Lower leg skin (tissue), 4 donors: ENCODE data around the gene FANCC. TPM values are rescaled to one million over a fixed set of nuclear protein-coding genes. Genes with fewer than 3 reads are reported as not detected.

Source experiments
- DNase-seq, 2 donors: peaks; one replicate each; pipeline ENCODE4 v3.0.0-alpha.2; 2019; ENCODE audit warnings: low spot score in 2 of 2
- H3K4me3 ChIP-seq: fragments of 200-600 bp; sonication (generic); 2 replicates; pipeline ENCODE4 v1.5.1; 2017; ENCODE audit warnings: mild to moderate bottlenecking, low read depth; ENCODE audit not compliant: poor library complexity, severe bottlenecking
- CTCF ChIP-seq, 3 donors: fragments of 450-650 bp; IDR thresholded peaks; one replicate each; pipeline ENCODE4 v1.5.1; 2016; ENCODE audit warnings: antibody characterized with exemption in 3 of 3, mild to moderate bottlenecking in 3 of 3, moderate library complexity in 2 of 3
- POLR2A ChIP-seq, 2 donors: fragments of 450-650 bp; IDR thresholded peaks; one replicate each; pipeline ENCODE4 v1.6.1; 2016 to 2017; ENCODE audit warnings: antibody characterized with exemption in 2 of 2, mild to moderate bottlenecking in 1 of 2, moderate library complexity in 1 of 2
- WGBS, 2 donors: methylation state at CpG; one replicate each; pipeline ENCODE4 v1.1.5; 2018; 5-methylcytosine and 5-hydroxymethylcytosine counted together
- intact Hi-C: fragments of 100-400 bp; cut with DNase I; formaldehyde crosslinking; loops from one replicate; pipeline ENCODE4 v1.15.0; 2023; ENCODE audit warnings: low total_unique reads
- total RNA-seq, 4 donors: library from RNA; depleted of rRNA; stranded (reverse); fragments of >200 nt; gene quantifications; one replicate each; pipeline ENCODE4 v1.1.0, GENCODE V29; 2016

The FANCC gene
- total RNA-seq, 4 donors from 2014 or later, result 6.7 to 10.2 (median 8.1) TPM

DNA sequence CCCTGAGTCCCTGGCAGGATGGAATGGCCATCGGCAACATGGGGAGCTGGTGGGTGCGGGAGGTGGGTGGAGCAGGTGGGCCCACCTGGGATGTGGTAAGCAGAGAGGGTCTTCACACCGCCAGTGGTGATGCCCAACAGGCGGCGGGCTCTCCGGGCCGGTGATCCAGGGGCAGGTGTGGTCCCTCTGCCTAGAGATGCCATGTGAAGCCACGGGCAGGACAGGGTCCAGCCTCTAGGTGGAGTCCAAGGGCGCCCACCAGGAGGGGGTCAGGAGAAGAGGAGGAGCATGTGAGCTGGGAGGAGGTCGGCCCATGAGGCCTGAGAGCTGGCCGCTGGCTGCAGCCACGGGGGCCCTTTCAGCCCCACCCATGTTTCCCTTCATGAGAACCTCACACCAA lies 221.1 kb downstream of the FANCC start:
- DNase-seq, result no peak
- H3K4me3 ChIP-seq, result no peak overlapping the region
- intact Hi-C loops, result no loop called here
- TF ChIP-seq POLR2A (IDR thresholded peaks at IDR 0.05), result no peak
- no peak for TF ChIP-seq CTCF (IDR thresholded peaks at IDR 0.05)
- WGBS, 2 donors, result 97 to 99% methylated on average over 12 of the region's 12 CpGs

GRCh38 chr9:95095641-95096355 lies 221.7 kb downstream of the FANCC start:
- intact Hi-C loops, result no loop called here
- TF ChIP-seq CTCF (IDR thresholded peaks at IDR 0.05), result no peak
- no peak for TF ChIP-seq POLR2A (IDR thresholded peaks at IDR 0.05)
- 78 to 81% methylated on average over 21 to 22 of the region's 22 CpGs for WGBS, 2 donors
- no peak for DNase-seq
- no peak overlapping the region for H3K4me3 ChIP-seq

DNA sequence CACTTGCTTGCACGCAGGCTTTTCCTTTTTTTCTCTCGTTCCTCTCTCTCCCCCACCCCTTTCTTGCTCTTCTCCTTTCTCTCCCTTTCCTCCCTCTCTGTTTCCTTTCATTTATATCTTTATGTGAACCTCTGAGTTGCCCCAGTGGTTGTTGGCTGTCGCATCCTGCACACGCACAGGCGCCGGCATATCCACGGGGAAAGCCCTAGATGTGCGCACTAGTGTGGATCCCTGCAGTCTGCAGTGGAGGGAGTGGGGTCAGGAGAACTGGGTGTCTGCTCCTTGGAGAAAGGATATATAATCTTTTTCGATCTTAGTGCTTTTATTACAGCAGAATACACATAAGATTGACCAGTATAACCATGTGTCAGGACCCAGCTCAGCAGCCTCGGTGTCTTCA lies 223.5 kb downstream of the FANCC start:
- TF ChIP-seq POLR2A (IDR thresholded peaks at IDR 0.05) (no peak), CTCF (IDR thresholded peaks at IDR 0.05) (no peak)
- 81 to 92% methylated on average over 10 of the region's 10 CpGs for WGBS, 2 donors
- DNase-seq, result no peak
- no peak overlapping the region for H3K4me3 ChIP-seq
- intact Hi-C loops, result no loop called here

- WGBS, 2 donors, result 88 to 90% methylated on average over 16 of the region's 16 CpGs
- no peak for TF ChIP-seq POLR2A (IDR thresholded peaks at IDR 0.05)
- no peak for TF ChIP-seq CTCF (IDR thresholded peaks at IDR 0.05)
- no peak overlapping the region for H3K4me3 ChIP-seq
- intact Hi-C loops, result no loop called here
- DNase-seq, result no peak
Measured at GRCh38 chr9:95093586-95093985, 223.9 kb downstream of the FANCC start.

GRCh38 chr9:95092262-95093072 lies 225.0 kb downstream of the FANCC start:
- H3K4me3 ChIP-seq, result no peak overlapping the region
- intact Hi-C loops, result no loop called here
- no peak for DNase-seq

More at GRCh38 chr9:95092262-95093072, 225.0 kb downstream of the FANCC start:
- no peak for TF ChIP-seq POLR2A (IDR thresholded peaks at IDR 0.05)
- no peak for TF ChIP-seq CTCF (IDR thresholded peaks at IDR 0.05)
- 56 to 61% methylated on average over 16 to 17 of the region's 19 CpGs for WGBS, 2 donors
